C4-2B (cell line): ENCODE results near the gene CDH23.

ENCODE experiments used
- H3K27ac ChIP-seq: fragments of 450-650 bp; 2 replicates; pipeline ENCODE4 v1.5.1; 2017
- ZFX ChIP-seq: fragments of 450-650 bp; IDR thresholded peaks from 2 replicates; pipeline ENCODE4 v1.6.1; 2017
- TF ChIP-seq, protein P1 (sequence below): fragments of 450-650 bp; conservative IDR thresholded peaks from 2 replicates; pipeline ENCODE4 v1.5.1; 2017; ENCODE audit warnings: mild to moderate bottlenecking

Gene CDH23

DNA sequence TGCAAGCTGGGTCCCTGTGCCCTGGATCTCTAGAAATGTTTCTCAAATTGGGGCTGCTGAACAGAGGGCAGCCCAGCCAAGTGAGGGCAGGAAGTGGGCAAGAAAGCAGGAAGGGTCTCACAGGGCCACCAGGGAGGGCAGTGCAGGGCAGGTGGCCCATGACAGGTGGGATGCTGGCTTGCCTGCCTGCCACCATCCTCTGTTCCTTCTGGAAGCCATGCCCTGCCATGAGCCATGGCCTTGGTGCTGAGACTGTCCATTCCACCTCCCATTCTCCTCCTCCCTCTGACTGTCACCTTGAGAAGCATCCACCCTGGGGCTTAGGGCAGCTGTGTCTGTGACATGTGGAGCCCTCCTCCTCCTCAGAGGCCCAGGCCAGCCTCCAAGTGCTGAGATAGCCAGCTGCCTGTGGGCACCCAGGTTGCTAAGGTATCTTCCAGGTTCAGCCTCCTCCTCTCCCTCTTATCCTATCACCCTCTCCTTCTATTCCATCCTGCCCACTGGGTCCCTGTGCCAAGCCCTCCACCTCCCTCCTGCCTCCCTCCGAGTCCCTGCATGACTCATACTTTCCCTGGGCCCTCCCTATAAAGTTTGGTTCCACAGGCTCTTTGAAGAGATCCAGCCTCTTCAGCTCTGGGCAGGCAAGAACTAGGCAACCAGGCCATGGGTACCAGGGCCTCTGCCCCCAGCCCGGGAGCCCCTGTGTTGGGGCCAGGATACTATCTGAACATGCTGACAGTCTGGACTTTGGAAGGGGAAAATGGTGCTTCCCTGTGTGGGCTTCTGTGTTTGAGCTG, 375.3 kb downstream of the CDH23 start:
- TF ChIP-seq, protein P1, sequence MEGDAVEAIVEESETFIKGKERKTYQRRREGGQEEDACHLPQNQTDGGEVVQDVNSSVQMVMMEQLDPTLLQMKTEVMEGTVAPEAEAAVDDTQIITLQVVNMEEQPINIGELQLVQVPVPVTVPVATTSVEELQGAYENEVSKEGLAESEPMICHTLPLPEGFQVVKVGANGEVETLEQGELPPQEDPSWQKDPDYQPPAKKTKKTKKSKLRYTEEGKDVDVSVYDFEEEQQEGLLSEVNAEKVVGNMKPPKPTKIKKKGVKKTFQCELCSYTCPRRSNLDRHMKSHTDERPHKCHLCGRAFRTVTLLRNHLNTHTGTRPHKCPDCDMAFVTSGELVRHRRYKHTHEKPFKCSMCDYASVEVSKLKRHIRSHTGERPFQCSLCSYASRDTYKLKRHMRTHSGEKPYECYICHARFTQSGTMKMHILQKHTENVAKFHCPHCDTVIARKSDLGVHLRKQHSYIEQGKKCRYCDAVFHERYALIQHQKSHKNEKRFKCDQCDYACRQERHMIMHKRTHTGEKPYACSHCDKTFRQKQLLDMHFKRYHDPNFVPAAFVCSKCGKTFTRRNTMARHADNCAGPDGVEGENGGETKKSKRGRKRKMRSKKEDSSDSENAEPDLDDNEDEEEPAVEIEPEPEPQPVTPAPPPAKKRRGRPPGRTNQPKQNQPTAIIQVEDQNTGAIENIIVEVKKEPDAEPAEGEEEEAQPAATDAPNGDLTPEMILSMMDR: no peak
- no peak for TF ChIP-seq ZFX
- no peak overlapping the region for H3K27ac ChIP-seq

DNA sequence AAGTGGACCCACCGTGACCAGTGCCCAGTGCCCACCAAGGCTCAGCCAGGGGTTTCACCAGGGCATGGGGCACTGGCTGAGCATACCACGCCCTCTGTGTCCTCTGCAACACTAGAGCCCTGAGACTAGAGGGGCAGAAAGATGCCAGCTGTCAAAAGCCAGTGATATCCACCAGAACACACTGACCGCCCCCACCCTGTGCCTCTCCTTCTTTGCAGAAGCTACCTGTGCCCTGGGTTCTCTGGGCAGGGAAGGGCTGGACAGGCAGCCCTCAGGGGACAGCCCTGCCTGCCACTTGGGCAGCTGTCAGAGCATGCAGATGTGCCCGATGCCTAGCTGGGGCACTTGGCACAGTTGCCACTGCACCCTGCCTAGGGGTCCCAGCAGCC, 376.1 kb downstream of the CDH23 start:
- TF ChIP-seq ZFX: no peak
- TF ChIP-seq, protein P1: no peak
- H3K27ac ChIP-seq: no peak overlapping the region

DNA sequence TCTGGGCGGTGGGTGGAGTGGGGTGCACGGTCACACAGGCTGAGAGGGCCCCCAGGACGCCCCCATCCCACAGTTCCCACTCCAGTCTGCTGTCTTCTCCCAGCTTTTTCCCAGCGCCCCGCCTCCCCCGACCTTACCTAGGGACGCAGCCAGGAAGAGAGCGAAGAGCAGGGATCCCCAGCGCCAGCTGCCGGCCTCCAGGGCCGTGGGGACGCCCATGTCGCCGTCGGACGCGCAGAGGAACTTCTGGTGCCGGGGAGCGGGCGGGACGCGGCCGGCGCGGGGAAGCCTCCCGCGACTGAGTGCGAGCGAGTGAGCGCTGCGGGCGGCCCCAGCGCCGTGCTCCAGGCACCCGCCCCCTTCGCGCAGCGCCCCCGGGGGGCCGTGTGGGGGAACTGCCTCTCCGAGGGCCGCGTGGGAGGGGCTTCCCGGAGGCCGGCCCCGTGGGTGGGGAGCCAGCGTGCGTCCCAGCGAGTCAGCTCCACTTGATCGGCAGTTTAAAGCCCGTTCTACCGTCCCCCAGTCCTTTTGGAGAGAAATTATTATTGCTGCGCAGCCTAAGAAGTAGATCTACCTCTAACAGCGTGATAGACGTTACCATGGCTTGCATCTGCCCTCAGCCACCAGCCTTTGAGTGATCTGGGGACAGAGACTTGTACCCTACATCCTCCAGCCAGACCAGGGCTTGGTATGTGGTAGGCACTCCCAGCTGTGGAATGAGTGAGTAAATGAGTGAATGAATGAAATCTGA, 376.7 kb downstream of the CDH23 start, which contains the start of gene VSIR:
VSIR (minus strand) TSS at position 300 of the 751 bp plus-strand sequence; CDS start at position 219, 81 bp downstream.
- no peak within 1 kb of the TSS for H3K27ac ChIP-seq
- TF ChIP-seq ZFX: no peak
- TF ChIP-seq, protein P1: peak; percentile 83

DNA sequence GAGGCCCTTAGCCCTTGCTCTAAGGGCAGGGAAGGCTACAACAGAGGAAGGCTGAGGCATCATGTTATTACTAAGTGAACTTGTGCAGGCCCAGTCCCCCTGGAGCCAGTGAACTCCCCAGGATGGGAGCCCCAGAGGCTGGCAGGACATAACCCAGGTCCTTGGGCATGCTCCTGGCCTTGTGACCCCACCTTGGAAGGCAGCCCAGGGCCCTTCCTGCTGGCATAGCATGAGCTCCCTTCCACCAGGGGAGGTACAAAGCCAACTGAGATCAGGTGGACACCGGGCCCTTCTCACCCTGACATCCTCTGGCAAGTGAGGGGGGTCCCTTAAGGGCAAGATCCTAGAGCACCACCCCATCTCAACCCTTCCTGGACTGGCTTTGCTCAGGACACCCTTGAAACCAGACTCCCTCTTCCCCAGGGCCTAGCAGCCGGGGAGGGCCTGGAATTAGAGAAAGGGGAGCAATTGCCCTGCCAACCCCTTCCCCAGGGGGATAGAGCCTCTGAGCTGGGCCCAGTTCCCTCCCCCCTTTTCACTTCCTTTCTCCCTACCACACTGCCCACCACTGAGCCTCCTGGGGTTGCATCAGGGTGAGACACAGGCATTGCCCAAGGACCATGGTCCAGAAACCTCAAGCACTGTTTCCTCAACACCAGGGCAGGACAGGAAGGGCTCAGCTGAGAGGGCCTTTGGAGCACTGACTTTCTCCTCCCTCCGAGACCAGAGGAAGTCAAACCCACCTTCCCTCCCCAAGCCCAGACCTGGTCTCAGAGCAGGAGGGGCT, 378.4 kb downstream of the CDH23 start:
- TF ChIP-seq, protein P1: no peak
- no peak for TF ChIP-seq ZFX
- H3K27ac ChIP-seq: no peak overlapping the region

DNA sequence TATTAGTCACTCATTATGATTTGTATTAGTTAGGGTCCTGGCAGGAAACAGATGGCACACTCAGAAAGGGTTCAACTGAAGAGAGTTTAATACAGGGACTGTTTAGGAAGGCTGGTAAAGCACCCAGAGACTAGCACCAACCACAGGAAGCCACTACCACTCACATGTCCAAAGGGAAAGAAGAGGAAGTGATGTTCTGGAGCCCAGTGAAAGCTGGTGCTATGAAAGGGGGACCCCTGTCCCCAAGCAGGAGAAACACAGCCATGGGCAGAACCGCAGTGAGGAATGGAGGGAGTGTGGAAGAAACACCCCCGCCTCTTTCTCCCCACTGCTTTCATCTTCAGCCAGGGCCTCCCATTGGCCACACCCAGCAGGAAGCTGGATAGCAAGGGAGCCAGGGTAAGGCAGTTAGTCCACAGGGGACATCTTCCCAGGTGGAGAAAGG, 379.8 kb downstream of the CDH23 start:
- no peak overlapping the region for H3K27ac ChIP-seq
- no peak for TF ChIP-seq ZFX
- TF ChIP-seq, protein P1: no peak

DNA sequence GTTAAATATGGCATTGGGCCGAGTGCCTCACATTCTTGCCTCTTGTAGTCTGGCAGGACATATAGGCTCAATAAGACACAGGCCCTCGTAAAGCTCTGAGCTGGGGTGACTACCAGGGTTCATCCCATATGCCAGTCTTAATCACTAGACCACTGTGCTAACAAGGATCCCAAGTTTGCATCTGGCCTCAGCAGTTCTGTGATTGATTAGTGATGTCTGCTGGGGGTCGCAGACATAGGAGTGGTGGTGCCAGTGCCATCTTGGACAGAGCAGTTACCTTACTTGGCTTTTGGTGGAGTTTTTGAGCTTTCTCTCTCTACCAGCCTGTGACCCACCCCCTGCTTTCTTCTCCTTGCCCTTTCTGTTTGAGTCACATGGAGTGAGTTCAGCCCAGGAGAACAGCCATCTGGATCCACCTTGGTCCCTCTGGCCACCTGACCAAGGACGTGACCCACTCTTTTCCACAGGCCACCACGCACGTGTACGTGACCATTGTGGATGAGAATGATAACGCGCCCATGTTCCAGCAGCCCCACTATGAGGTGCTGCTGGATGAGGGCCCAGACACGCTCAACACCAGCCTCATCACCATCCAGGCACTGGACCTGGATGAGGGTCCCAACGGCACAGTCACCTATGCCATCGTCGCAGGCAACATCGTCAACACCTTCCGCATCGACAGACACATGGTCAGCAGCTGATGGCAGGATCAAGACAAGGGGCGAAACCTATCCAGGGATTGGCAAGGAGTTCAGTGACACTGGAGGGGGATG, 380.7 kb downstream of the CDH23 start:
- H3K27ac ChIP-seq: no peak overlapping the region
- TF ChIP-seq, protein P1: no peak
- no peak for TF ChIP-seq ZFX
